ENCODE results near the gene KCNJ6.

DNA sequence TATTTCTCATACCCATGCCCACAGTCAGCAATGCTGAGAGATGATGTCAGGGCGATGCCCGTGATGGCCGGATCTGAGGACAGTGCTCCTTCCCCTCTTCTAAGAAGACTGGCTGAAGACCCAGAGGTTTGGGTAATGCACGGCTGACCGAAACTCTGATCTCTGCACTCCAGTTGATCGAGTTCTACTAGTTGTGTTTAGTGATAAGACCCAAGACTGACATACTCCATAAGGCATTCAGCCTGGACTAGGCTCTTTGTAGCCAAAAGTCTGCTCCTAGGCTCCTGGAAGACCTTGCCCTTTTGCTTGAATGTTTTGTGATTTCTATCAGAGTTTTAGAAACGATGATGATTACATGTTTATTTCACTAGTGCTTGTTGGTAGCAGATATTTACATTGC lies 298.2 kb downstream of the KCNJ6 start:
- TF ChIP-seq, protein P1, sequence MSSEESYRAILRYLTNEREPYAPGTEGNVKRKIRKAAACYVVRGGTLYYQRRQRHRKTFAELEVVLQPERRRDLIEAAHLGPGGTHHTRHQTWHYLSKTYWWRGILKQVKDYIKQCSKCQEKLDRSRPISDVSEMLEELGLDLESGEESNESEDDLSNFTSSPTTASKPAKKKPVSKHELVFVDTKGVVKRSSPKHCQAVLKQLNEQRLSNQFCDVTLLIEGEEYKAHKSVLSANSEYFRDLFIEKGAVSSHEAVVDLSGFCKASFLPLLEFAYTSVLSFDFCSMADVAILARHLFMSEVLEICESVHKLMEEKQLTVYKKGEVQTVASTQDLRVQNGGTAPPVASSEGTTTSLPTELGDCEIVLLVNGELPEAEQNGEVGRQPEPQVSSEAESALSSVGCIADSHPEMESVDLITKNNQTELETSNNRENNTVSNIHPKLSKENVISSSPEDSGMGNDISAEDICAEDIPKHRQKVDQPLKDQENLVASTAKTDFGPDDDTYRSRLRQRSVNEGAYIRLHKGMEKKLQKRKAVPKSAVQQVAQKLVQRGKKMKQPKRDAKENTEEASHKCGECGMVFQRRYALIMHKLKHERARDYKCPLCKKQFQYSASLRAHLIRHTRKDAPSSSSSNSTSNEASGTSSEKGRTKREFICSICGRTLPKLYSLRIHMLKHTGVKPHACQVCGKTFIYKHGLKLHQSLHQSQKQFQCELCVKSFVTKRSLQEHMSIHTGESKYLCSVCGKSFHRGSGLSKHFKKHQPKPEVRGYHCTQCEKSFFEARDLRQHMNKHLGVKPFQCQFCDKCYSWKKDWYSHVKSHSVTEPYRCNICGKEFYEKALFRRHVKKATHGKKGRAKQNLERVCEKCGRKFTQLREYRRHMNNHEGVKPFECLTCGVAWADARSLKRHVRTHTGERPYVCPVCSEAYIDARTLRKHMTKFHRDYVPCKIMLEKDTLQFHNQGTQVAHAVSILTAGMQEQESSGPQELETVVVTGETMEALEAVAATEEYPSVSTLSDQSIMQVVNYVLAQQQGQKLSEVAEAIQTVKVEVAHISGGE (CRISPR knock-in tag; IDR thresholded peaks at IDR 0.05), result no peak
- TF ChIP-seq JUNB (IDR thresholded peaks at IDR 0.05), result no peak

Measured in GM12878 (cell line).